KG1 (cell line): ENCODE results near the gene GRAP.

Experiments
- DNase-seq: peaks from one replicate; lab custom pipeline; 2025; lab: John Stamatoyannopoulos, UW

Gene GRAP

DNA sequence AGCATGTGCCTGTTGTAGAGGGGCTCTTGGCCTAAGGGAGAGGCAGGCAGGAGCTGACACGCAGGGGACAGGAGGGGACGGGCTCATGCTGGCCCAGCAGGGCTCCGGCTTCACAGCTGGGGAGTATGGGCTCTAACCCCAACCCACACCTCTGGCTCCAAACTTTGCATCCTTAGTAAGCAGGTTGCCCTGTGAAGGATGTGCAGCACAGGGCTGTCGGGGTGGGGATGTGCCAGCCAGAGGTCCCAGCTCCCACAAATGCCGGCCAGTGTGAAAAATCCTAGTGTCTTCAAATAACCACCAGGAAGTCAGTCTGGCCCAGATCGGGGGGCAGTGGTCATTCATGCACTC, 28.2 kb downstream of the GRAP start:
- DNase-seq, result no peak

GRCh38 chr17:19017804-19018599, 28.8 kb downstream of the GRAP start:
- DNase-seq, result no peak

DNA sequence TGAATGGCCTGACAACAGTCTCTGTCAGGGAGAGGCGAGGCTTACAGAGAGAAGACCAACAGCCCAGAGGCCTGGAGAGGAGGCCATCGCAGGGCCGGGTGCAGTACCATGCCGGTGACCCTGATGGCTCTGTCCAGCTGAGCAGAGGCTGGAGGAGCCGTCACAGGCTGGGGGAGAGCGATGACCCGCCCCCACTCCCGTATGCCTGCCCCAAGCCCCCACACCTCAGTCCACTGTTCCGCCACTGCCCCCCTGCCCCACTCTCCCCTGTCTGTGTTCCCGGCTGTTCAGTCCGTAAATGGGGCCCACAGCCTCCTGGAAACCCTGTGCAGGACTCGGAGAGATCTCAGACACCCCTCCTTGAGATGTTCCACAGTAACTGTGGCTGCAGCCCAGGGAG, 29.4 kb downstream of the GRAP start:
- no peak for DNase-seq

- no peak for DNase-seq
These were observed 29.9 kb downstream of the GRAP start for GRCh38 chr17:19016881-19017280.

- no peak for DNase-seq
These were observed 30.5 kb downstream of the GRAP start for GRCh38 chr17:19016297-19016696.

GRCh38 chr17:19015428-19015827, 31.3 kb downstream of the GRAP start:
- no peak for DNase-seq

GRCh38 chr17:19014628-19015215, 32.0 kb downstream of the GRAP start:
- no peak for DNase-seq

GRCh38 chr17:19013806-19014627, 32.7 kb downstream of the GRAP start:
- DNase-seq, result no peak

GRCh38 chr17:19013226-19013625, 33.5 kb downstream of the GRAP start:
- no peak for DNase-seq

DNA sequence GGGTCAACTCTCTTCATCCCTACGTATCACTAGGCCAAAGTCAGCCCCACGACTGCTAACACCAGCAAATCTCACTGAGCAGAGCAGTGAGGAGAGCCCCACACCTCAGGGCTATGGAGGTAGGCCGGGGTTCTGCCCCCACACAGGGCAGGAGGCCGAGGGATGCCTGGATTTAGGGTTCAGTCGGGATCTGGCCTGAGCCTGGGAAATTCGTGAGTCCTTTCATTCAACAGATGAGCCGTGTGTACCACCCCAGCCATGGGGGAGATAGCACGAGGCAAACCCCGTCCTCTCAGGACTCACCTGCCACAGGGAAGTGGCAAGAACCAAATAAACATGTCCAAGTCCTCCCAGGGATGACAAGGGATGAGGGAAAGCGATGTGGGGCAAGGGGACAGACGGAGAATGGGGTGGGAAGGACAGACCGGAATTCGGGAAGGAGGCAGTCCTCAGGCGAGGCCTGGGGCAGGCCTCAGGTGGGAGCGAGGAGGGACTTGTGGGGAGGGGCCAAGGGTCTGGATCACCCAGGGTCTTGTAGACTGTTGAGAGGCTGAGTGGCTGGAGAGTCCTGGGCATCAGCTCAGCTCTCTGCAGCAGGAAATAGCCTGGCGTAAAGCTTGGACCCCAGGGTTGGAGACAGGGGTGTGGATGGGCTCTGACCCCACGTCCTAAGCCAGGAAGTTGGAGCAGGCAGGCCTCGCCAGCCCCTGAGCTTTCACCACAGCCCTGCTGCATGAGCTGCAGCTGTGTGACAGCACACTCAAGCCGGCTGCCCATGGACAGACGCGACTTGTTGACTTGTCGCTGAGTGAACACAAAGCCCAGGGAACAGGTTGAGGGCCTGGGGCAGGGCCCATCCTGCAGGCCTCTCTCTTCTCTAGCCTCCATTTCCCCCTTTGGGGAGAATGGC, 34.3 kb downstream of the GRAP start:
- DNase-seq, result no peak

DNA sequence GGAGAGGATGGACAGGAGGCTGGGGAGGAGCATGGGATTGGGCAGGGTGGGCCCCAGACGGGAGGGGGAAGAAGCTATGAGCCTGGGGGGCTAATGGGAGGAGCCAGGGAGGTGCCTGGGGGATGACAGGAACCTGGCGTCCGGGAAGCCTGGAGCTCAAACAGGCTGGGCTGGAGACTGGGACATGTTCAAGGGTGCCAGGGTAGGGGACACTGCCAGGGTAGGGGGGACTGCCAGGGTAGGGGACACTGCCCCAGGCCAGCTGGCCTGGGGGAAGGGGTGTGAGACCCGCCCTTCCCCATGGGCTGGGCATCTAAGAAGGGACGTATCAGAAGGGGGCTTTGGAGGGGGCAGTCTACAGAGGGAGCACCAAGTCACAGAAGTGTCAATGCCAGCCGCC, 35.2 kb downstream of the GRAP start:
- no peak for DNase-seq

GRCh38 chr17:19010729-19011505, 35.8 kb downstream of the GRAP start:
- no peak for DNase-seq

GRCh38 chr17:19009970-19010369, 36.8 kb downstream of the GRAP start:
- no peak for DNase-seq

- DNase-seq, result no peak
These were observed 40.1 kb downstream of the GRAP start for GRCh38 chr17:19006698-19007097.

DNA sequence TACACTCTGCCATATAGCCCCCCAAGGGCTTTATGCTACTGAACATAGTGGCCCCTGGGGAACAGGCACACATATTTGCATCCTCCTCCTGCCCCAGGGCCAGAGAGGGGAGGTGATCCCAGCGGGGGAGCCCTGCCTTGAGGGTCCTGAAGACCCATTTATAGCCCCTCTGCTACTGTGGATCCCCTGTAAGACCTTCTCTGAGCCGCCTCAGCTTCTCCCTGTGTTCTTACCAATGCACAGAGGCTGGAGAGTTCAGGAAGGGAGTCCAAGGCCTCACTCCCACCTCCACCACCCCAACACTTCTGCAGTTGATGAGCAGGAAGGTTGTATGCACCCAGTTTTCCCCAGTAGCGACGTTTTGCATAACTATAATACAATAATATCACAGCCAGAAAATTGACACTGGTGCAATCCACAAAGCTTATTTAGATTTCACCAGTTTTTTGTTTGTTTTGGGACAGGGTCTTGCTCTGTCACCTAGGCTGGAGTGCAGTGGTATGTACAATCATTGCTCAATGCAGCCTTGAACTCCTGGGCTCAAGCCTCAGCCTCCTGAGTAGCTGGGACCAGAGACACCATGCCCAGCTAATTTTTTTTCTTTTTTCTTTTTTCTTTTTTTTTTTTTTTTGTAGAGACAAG, 40.8 kb downstream of the GRAP start:
- no peak for DNase-seq

DNA sequence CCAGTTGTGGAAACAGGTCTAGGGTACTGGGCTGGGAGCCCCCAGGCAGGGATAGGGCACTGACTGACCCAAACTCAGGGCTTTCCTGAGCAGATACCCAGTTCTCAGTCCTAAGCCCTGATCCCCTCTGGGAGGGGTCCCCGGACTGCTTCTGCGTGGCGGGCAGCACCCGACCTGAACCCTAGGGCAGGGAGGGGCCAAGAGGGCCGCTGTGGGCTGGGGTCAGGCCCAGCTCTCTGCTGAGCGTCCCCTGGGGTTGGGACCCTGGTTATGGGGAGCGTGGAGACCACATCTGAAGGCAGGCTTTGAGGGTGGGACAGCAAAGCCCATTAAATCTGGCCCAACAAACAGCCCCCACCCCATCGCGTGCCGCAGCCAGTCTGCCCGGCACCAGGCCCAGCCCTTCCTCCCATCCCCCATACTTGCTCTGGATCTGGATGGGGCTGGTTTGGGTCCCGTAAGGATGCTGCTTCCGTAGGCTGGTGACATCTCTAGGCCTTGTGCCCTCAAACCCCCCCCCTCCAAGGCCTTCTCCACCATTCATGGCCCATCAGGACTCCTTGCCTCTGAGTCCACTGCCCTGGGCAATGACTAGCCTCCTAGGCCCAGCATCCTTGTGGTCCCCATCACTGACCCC, 41.5 kb downstream of the GRAP start:
- DNase-seq, result no peak

GRCh38 chr17:19004421-19005136, 42.2 kb downstream of the GRAP start, which contains the start of gene FAM83G:
Gene FAM83G (minus strand): TSS chr17:19004764. CDS start chr17:19004041, 723 bp downstream.
- DNase-seq, result no peak

DNA sequence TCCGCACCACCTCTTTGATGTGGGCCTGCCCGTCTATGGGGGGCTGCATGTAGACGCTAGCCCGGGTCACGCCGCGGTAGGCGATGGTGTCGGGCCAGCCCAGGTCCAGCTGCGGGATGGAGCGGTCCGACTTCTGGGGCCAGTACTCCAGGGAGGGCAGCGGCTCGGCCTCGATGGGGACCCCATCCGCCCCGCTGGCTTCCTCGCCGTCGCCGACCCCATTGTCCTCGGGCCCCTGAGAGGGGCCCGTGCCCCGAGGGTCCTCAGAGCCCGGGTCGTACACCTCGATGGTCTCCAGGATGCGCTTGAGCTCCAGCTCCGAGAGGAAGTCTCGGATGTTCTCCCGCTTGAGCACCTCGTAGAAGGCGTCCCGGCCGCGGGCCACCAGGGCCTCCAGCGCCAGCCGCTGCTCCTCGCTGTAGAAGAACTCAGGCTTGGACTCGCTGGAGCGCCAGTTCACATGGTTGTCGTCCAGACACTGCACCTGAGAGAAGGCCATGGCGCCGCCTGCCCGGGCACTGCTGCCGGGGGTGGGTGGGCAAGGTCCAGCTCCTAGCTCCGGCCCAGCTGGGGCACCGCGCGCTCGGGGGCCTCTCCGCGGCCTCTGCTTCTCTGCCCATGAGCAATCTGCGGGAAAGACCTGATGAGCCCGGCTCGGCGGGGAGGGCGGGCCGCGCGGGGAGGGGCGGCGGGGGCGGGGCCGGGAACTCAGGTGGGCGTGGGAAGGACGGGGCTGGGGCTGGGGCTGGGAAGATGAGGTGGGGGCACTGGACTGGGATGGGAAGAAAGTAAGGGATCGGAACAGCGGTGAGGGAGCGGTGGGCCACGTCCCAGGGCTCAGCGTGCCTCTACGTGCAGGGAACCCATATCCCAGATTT, 43.0 kb downstream of the GRAP start:
- no peak for DNase-seq
